Kidney (tissue), 14 donors: ENCODE data around the gene KRT8. TPM values are rescaled to one million over a fixed set of nuclear protein-coding genes. Genes with fewer than 3 reads are reported as not detected.
A peak's percentile ranks its signal among the peaks of the same experiment; 100 is the strongest.

Source experiments
- DNase-seq, 5 donors: peaks; one replicate each; pipeline ENCODE4 v3.0.0-alpha.2; 2013 to 2020
- FAIRE-seq: peaks from 2 replicates; lab custom pipeline; 2012; peaks lifted over from hg19 to GRCh38; lab: Jason Lieb, UNC
- H3K27ac ChIP-seq, 2 donors: one replicate each; pipeline ENCODE4 v1.7.0; 2013; ENCODE audit warnings: low read depth in 2 of 2, low read length in 2 of 2, inconsistent platforms in 1 of 2
- H3K27me3 ChIP-seq: one replicate; pipeline ENCODE4 v1.7.1; 2013; ENCODE audit warnings: low read length, inconsistent platforms; ENCODE audit not compliant: control insufficient read depth, insufficient read depth
- H3K36me3 ChIP-seq, 3 donors: one replicate each; pipeline versions ENCODE4 v1.7.0 to v1.7.1; 2013; ENCODE audit warnings: low read length in 3 of 3, control low read depth in 1 of 3, inconsistent platforms in 1 of 3; ENCODE audit not compliant: insufficient read depth in 3 of 3, control insufficient read depth in 2 of 3
- H3K4me1 ChIP-seq, 3 donors: one replicate each; pipeline versions ENCODE4 v1.7.0 to v1.7.1; 2013; ENCODE audit warnings: low read length in 3 of 3, inconsistent platforms in 1 of 3, low read depth in 1 of 3; ENCODE audit not compliant: control insufficient read depth in 2 of 3, insufficient read depth in 2 of 3
- H3K4me3 ChIP-seq, 3 donors: one replicate each; pipeline versions ENCODE4 v1.7.0 to v1.8.1; 2013; ENCODE audit warnings: low read length in 3 of 3, control low read depth in 1 of 3, inconsistent platforms in 1 of 3
- H3K9ac ChIP-seq, 3 donors: one replicate each; pipeline versions ENCODE4 v1.7.0 to v1.7.1; 2013; ENCODE audit warnings: low read length in 3 of 3, control low read depth in 1 of 3, inconsistent platforms in 1 of 3
- H3K9me3 ChIP-seq, 3 donors: one replicate each; pipeline versions ENCODE4 v1.7.0 to v1.7.1; 2013; ENCODE audit warnings: low read length in 3 of 3, control low read depth in 1 of 3, inconsistent platforms in 1 of 3; ENCODE audit not compliant: control insufficient read depth in 2 of 3, insufficient read depth in 1 of 3
- intact Hi-C: fragments of 100-400 bp; cut with DNase I; formaldehyde crosslinking; loops from one replicate; pipeline ENCODE4 v1.11.1; 2022
- polyA plus RNA-seq: library from polyadenylated mRNA; stranded (reverse); fragments of 350-450 nt; fragmentation: Illumina TruSeq; extraction: RNeasy Lipid Tissue Mini Kit (QIAGEN cat#74804); gene quantifications from one replicate; pipeline ENCODE4 v1.2.3, GENCODE V29; 2014; ENCODE audit warnings: low read depth, low replicate concordance; ENCODE audit not compliant: insufficient read depth
- total RNA-seq: library from RNA; stranded (reverse); fragmentation: NEBNext Ultra II Directional; extraction: Animal tissue kit (Norgen Biotek cat#: 25700); gene quantifications from one replicate; pipeline ENCODE4 v1.2.1, GENCODE V29; 2021
- TF ChIP-seq, protein P1 (sequence below): IDR thresholded peaks from 3 replicates; pipeline ENCODE4 v1.5.1; 2012; ENCODE audit warnings: mild to moderate bottlenecking, moderate library complexity, borderline replicate concordance; ENCODE audit not compliant: insufficient read depth; ENCODE audit errors: extremely low read depth
- donor health status: control.
- donor health status: control.
- donor health status: control.
- donor health status: control.
- donor health status: control.
- donor health status: DM: yes; HTN: yes; CAD: no.
- donor health status: Normal renal cell carcinoma (clear cell type).

The KRT8 gene
- total and polyA plus RNA-seq, 2 donors from 2014 or later, result 333 to 546 TPM

DNA sequence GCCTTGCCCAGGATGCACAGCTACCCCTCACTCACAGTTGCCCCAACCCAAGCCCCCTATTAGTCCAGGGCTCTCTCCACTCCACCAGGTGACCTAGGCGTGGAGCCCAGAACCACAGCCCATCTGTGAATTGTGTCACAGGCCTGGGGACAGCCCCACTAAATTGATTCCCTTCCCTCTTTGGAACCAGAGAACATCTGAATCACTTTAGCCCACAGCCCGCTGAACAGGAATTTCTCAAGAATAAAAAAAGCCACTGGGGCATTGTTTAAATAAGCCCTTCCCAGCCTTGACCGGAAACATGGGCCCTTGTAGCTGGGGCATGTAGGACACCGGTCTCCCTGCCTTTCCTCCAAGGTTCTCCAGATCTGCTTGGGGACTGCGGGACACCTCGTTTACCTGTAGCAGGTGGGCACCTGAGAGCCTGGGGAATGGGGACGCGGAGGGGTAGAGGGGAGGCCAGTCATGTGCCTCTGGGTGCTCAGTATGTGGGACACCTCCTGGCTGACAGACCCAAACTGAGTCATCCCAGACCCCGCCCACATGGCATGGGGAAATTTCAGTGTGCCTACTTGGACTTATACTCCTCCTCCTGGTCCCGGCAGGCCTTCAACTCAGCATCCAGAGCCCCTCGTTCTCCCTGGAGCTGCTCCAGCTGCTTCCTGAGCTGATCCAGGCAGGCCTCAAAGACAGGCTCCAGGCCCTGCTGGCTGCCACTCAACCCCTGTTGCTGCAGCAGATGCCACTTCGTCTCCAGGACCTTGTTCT, 57.4 kb downstream of the KRT8 start:
- FAIRE-seq, result no peak
- intact Hi-C loops, result no loop called here
- Histone ChIP-seq H3K36me3 (no peaks in the 10 kb centered on the region), H3K9ac (no peak overlapping the region), H3K4me1 (no peaks in the 10 kb centered on the region), H3K27me3 (no peaks in the 10 kb centered on the region), H3K27ac (no peak overlapping the region), H3K4me3 (no peak overlapping the region), H3K9me3 (no peaks in the 10 kb centered on the region)
- TF ChIP-seq, protein P1, sequence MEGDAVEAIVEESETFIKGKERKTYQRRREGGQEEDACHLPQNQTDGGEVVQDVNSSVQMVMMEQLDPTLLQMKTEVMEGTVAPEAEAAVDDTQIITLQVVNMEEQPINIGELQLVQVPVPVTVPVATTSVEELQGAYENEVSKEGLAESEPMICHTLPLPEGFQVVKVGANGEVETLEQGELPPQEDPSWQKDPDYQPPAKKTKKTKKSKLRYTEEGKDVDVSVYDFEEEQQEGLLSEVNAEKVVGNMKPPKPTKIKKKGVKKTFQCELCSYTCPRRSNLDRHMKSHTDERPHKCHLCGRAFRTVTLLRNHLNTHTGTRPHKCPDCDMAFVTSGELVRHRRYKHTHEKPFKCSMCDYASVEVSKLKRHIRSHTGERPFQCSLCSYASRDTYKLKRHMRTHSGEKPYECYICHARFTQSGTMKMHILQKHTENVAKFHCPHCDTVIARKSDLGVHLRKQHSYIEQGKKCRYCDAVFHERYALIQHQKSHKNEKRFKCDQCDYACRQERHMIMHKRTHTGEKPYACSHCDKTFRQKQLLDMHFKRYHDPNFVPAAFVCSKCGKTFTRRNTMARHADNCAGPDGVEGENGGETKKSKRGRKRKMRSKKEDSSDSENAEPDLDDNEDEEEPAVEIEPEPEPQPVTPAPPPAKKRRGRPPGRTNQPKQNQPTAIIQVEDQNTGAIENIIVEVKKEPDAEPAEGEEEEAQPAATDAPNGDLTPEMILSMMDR, result no peak
- peak in 1 of 5 donors; percentile 53 for DNase-seq

Other genes with a start within 250 kb of the KRT8 start
- not detected for gene KRT1, start 224.7 kb downstream of the KRT8 start, total RNA-seq
- gene KRT1, start 224.7 kb downstream of the KRT8 start, polyA plus RNA-seq, result not detected
- not detected for gene KRT77, start 201.6 kb downstream of the KRT8 start, total RNA-seq
- not detected for gene KRT77, start 201.6 kb downstream of the KRT8 start, polyA plus RNA-seq
- not detected for gene KRT76, start 127.7 kb downstream of the KRT8 start, total RNA-seq
- gene KRT76, start 127.7 kb downstream of the KRT8 start, polyA plus RNA-seq, result not detected
- not detected for gene KRT3, start 109.0 kb downstream of the KRT8 start, total RNA-seq
- not detected for gene KRT3, start 109.0 kb downstream of the KRT8 start, polyA plus RNA-seq
- not detected for gene KRT4, start 91.0 kb downstream of the KRT8 start, total RNA-seq
- gene KRT4, start 91.0 kb downstream of the KRT8 start, polyA plus RNA-seq, result 0.15 TPM
- not detected for gene KRT79, start 70.8 kb downstream of the KRT8 start, total RNA-seq
- gene KRT79, start 70.8 kb downstream of the KRT8 start, polyA plus RNA-seq, result not detected
- not detected for gene KRT78, start 56.1 kb downstream of the KRT8 start, total RNA-seq
- gene KRT78, start 56.1 kb downstream of the KRT8 start, polyA plus RNA-seq, result not detected
- 386 TPM for gene KRT18, start 44.0 kb upstream of the KRT8 start, total RNA-seq
- 245 TPM for gene KRT18, start 44.0 kb upstream of the KRT8 start, polyA plus RNA-seq
- gene EIF4B, start 101.4 kb upstream of the KRT8 start, total RNA-seq, result 417 TPM
- gene EIF4B, start 101.4 kb upstream of the KRT8 start, polyA plus RNA-seq, result 114 TPM
- gene TNS2, start 145.0 kb upstream of the KRT8 start, total RNA-seq, result 179 TPM
- 90.1 TPM for gene TNS2, start 145.0 kb upstream of the KRT8 start, polyA plus RNA-seq
- gene SPRYD3, start 174.3 kb upstream of the KRT8 start, total RNA-seq, result 72.3 TPM
- 40.0 TPM for gene SPRYD3, start 174.3 kb upstream of the KRT8 start, polyA plus RNA-seq
- 203 TPM for gene IGFBP6, start 192.6 kb upstream of the KRT8 start, total RNA-seq
- 57.3 TPM for gene IGFBP6, start 192.6 kb upstream of the KRT8 start, polyA plus RNA-seq
- gene SOAT2, start 198.4 kb upstream of the KRT8 start, total RNA-seq, result 0.19 TPM
- gene SOAT2, start 198.4 kb upstream of the KRT8 start, polyA plus RNA-seq, result 0.26 TPM